GM18498 (cell line): ENCODE results near the gene EGLN1.

Experiments
- ATAC-seq: cut with Tn5 transposase; IDR thresholded peaks from one replicate; pipeline ENCODE4 v1.9.1; 2021; ENCODE audit warnings: mild to moderate bottlenecking, moderate library complexity; ENCODE audit not compliant: unreplicated experiment

Gene EGLN1

DNA sequence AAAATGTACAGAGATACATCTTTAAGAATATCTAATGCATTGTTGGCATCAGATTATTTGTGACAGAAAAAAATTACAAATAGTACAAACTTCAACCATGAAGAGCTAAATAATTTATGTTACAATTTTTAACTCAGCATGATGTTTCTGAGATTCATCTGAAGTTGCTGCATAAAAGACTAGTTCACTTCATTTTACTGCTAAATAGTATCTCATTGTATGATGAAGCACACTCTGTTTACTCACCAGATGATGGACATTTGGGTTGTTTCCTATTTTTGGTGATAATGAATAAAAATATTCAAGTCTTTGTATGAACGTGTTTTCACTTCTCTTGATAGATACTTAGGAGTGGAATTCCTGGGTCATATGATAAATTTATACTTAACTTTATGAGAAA, 20.6 kb downstream of the EGLN1 start:
- ATAC-seq: no peak

DNA sequence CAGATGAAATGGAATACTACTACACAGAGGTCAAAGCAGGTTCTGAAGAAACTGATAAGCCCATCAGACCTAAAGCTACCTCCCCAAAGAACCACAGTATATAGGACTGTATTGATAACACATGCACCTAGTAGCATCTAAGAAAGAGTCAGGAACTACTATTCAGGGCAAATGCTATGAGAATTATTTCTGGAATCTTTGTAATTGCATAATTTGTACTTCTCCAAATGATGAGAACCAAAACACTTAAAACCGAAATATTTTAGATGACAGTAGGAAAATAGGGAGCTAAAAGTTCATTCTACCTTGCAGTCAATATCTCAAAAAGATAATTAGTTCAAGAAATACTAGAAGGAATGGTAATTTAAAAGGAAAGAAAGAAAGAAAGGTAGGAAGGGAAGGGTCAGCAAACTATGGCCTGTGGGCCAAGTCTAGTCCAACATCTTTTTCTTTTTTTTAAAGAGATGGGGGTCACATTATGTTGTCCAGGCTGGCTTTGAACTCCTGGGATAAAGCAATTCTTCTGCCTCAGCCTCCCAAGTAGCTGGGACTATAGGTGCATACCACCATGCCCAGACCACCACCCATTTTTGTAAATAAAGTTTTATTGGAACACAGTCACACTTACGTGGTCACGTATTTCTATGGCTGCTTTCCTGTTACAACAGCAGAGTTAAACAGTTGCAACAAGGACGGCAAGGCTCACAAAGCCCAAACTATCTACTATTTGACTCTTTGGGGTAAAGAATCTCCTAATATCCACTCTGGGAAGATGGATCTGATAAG, 24.0 kb downstream of the EGLN1 start:
- ATAC-seq: no peak

DNA sequence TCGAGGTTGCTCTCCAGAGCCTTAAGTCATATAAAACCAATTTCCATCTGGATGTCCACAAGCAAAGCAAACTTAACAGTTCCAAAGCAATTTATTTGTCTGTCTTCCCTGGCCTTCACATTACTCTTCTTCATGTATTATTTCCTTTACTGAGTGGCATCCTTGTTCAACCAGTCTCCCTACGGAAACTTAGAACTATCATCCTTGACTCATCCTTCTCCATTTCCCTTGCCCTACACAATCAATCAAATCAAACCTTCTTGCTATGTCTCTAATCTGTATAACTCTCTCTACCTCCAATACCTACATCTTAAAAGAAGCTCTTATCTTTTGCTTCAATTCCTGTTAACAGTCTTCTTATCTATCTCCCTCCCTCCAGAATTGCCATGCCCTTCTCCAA, 25.4 kb downstream of the EGLN1 start:
- ATAC-seq: no peak

DNA sequence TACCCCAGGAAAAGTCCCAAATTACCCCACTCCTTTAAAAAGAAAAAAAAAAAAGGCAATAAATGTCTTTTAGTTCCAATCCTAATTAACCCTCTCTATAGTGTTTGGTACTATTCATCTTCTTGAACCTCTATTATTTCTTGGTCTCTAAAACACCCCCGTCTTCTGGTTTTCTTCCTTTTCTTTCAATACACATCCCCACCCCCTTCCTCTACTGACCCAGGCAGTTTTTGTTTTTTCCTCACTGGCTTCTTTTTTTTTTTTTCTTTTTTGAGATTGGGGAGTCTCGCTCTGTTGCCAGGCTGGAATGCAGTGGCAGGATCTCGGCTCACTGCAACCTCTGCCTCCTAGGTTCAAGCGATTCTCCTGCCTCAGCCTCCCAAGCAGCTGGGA, 26.1 kb downstream of the EGLN1 start:
- ATAC-seq: no peak

DNA sequence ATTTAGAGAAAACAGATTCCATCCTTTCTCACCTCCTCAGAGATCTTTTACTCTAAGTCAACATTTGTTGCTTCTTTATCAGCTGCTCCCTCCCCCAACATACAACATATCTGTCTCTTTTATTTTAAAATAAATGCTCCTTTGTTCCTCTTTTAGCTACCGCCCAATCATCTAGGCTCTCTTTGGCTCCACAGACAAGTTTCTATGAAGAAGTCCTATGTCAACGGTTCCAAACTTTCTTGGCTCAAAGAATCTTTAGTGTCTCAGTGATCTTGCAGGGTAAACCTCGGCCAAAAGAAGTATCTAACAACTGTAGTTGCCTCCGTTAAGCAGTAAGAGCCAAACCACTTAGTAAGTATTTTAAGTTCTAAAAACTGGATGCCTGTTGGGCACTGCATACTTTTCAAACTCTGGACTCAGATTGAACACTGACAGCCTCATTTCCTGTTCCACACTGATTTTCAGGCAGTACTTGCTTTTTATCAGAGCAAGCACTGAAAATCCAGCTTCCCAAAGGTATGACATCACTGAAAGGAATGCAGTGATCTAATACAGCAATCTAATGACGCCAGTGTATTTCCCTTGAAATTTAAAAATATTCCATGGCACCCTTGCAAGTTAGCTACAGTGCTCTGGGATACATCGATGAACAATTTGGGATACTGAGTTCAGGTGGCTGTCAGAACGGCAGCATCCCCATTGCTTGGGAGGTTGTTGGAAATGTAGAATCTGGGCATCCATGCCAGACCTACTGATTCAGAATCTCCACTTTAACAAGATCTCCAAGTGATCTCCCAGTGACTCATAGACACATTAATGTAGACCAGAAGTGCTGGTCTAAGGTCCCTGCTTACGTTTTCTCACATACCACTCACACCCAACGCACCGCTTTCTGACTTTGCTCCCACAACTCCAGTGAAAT, 26.8 kb downstream of the EGLN1 start:
- no peak for ATAC-seq

DNA sequence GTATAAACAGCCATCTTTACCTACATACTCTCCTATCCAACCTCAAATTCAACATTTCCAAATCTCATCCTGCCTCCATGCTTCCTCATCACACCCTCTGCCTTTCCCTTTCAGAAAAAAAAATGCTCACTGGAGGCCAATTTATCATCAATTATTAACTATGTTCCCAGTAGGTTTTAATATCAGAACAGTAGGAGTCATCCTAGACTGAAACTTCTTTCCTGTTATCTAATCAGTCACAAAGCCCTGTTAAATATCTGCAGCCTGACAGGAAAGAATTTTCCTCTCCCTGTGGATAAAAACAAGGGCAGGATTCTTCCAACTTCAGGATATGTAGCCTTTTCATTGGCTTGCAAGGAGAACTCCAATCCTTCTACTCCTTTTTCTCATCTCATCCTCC, 28.4 kb downstream of the EGLN1 start:
- no peak for ATAC-seq

DNA sequence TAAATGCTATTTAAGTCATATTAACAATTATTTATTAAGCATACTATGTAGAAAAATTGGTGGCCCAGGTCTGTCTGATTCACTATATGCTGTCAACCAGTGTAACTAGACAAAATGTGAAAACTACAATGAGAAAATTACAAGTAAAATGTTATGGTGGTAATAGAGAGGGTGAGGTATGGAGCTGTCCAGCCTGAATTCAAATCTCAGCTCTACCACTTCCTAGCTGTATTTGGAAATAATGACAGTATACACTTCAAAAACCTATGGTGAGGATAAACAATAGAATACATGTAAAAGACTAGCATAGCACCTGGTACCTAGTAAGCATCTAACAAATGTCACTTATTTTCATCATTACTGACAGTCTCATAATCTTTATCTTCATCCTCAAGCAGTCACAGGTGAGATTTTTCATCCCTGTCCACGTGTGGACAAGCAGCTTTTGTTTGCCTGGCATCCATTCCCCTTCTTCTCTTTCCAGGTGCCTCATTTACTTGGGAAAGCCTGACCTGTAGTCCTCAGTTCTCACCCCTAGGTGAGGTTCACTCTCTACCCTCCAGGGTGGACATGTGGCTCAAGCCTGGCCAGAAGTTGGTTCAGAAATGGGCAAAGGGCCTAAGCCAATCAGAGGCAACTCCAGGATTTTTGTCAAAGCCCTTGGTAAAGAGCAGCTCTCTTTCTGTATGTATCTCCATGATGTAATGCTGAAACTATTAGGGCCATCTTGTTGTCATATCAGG, 29.5 kb downstream of the EGLN1 start:
- ATAC-seq: no peak

DNA sequence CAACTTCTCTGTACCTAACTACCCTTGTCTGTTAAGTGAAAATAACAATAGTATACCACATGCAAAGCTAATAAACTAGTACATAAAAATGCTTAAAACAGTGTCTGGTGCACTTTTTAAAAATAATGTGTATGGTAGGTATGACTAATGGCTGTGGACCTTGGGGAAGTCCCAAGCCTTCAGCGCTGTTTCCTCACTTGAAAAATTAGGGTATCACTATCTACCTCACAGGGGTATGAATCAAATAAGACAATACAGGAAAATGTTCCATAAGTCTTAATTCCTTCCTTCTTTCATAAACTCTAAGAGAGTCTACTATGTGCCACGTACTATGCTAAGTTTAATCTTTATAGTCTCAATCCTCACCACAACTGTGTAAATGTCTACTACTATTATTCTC, 32.0 kb downstream of the EGLN1 start:
- ATAC-seq: no peak

DNA sequence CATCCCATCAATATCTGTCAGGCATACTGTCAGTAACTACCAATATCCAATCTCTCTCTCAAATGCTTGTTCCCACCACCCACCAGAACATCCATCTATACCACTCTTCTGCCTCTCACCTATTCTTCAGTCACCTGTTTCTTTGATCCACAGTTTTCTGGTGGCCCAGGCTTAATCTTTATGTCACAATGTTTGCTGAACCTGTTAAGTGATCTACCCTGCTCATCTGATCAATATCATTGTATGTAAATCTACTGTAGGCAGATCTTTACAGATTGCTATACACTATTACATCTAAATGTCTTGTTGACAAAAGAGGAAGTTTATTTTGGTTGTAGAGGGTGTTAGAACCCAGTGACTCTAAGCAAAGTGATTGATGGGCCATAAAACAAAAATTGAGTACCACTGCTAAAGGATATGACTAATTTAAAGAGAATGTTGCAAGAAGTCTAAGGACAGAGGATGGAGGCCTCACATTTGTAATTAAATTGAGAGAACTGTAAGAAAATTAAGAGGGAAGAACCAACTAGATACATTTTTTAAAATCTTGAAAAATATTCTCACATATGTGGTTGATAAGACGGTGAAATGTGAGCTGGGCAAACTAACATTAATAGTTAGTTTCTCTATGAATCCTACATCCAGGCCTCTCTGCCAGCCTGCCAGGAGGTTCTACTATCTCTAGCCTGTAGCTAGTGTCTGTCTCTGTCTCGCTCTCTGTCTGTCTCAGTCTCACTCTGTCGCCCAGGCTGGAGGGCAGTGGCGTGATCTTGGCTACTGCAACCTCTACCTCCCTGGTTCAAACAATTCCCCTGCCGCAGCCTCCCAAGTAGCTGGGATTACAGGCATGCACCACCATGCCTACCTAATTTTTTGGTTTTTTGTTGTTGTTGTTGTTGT, 34.1 kb downstream of the EGLN1 start:
- no peak for ATAC-seq

DNA sequence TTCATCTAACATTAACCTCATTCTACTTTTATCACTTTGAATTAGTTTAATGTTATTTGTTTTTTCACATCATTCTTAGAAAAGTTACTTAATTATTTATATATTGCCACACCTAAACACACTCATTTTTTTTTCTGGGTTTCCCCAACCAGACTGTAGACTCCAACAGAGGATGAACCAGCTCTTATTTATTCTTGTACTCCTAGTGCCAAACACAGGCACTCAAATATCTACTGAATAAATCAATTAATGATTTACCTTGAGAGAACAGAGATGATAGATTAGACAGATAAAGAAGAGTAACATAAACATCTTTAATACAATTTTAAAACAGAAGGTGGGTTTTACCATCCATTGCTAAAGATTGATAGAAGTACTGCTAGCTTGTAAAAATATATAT, 35.6 kb downstream of the EGLN1 start:
- no peak for ATAC-seq

DNA sequence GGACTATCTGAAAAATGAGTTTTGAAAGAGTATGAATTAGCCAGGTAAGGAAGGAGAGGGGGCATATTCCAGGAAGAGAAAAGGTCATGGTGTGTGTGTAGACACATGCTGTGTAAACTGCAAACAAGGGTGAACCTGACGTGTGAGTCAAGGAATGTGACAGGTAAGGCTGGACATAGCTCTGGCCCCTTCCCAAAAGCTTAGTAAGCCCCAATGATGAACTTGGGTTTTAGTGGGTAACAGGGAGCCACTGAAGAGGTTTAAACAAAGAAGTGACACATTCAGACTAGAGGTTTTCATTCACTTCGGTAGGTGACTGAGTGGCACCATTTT, 36.7 kb downstream of the EGLN1 start:
- no peak for ATAC-seq

DNA sequence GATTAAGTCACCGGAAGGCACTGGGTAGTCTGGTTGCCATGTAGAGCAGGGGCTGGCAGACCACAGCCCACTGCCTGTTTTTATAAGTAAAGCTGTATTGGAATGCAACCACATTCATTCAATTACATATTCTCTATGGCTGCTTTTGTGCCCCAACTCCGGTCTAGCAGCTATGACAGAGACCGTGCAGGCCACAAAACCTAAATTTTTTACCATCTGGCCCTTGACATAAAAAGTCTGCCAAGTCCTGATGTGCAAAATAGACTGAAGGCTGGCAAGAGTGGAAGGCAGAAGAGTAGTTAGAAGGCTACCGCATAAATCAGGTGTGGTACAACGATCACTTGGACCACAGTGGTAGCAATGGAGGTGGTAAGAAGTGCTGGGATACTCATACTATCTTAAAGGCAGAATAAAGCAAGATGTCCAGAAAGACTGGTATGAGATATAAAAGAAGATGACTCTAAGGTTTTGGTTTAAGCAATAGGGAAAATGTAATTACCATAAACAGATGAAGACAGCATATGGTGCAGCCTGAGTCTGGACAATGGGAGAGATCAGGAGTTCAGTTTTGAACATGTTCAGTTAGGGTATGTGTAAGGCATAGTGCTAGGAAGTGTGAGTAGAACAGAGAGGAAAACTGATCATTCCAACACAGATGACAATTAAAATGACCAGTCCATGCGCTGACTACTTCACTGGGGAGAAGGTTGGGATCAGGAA, 37.2 kb downstream of the EGLN1 start:
- no peak for ATAC-seq

DNA sequence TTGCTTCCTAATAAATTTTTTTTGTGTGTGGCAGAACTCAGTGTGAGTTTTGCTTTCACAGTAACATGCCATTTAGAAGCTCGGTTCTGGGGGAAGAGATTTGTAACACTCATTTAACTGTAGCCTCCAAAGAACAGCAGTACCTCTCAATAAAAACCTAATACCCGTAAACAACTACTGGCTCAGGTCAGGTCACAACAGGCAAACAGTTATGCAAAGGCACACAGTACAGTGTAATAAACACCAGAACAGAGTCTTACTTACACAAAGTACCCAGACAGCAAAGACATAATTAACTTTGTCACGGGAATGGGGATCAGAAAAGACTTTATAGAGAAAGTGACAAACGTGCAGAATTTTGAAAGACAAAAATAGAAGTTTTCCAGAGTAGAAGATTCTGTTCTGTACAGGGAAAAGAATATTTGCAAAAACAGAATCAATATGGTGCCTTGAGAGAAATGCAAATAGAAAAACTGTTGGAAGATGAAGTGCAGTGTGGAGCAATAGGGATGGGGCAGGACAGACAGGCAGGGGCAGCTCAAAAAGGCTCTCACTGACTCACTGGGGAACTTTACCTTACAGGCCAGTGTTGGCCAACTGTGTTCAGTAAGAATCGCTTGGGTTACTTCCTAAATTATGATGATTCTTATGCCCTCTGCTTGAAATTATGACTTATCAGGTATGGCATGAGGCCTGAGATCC, 38.8 kb downstream of the EGLN1 start:
- no peak for ATAC-seq

DNA sequence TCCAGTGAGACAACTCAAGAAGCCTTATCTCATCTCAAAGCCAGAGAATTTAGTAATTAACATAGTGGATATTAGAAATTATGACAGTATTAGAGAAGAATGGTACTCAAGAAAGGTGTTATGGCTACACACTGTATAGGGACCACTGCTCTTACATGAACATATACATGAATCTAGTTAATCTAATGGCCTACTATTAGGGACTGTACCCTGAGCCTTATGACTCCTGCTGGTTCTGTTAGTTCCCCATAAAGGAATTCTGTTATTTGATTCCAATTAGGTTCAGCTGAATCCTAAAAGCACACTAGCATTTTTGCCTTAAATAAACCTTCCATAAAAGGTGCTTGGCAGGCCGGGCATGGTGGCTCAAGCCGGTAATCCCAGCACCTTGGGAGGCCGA, 39.7 kb downstream of the EGLN1 start:
- no peak for ATAC-seq

DNA sequence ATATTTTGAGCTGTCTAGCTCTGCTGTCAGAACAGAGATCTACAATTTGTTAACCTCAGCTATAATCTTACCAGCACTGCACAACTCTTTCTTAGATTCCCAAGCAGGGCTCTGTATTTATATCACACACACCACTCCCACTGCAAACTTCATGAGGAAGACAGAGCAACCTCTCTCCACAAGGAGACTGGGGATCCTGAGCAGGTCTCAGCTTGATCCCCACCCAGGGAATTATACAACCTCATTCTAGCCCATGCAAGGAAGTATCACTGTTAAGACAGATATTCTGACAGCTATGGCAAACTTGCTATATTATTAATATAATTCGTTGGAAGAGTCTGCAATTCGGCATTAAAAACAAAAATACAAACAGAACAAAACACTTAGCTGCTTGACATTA, 40.4 kb downstream of the EGLN1 start:
- no peak for ATAC-seq

DNA sequence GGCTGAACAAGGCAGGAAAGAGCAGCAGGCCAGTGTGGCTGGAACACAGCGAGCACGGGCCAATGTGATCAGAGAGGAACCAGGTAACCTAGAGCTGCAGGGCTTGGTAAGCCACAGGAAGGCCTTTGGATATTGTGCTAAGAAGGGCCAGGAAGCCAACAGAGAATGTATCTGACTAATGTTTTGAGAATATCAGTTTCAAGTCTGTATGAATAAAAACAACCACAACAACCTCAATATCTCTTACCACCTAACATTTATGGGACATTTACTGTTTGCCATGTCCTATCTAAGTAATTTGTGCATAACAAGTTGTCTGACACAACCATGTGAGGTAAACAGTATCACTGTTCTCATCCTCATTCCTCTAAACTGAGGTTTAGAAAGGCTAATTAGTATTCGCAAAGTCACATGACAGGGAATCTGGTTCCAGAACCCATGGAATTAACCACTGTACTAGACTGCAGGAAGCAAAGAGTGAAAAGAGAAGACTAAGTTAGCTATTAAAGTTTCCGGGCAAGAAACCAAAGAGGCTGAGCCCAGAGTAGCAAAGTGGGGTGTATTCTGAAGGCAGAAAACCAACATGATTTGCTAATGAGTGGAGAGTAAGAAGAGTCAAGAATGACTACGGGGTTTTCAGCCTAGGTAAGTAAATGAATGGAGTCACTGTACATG, 45.1 kb downstream of the EGLN1 start:
- ATAC-seq: peak; percentile 64

DNA sequence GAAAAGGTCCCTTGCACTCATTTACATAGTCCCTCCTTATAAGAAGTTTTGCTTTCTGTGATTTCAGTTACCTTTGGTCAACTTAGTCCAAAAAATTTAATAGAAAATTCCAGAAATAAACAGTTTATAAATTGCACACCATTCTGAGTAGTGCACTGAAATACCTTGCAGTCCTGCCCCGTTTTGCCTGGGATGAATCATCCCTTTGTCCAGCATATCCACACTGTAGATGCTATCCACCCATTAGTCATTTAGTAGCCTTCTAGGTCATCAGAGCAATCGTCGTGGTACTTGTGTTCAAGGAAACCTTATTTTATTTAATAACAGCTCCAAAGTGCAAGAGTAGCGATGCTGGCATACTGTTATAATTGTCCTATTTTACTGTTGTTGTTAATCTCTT, 46.0 kb downstream of the EGLN1 start:
- no peak for ATAC-seq

DNA sequence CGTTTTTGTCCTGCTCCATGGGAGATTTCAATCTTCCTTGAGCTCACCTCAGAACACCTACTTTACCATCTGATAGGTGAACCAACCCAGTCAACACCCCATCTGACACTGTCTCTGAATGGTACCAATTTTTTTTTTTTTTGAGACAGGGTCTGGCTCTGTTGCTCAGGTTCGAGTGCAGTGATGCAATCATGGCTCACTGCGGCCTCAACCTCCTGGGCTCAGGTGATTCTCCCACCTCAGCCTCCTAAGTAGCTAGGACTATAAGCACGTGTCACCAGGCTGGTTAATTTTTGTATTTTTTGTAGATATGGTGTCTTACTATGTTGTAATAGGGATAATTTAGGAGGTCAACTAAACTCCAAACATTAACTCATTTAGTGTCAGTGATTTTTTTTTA, 47.7 kb downstream of the EGLN1 start:
- ATAC-seq: no peak

DNA sequence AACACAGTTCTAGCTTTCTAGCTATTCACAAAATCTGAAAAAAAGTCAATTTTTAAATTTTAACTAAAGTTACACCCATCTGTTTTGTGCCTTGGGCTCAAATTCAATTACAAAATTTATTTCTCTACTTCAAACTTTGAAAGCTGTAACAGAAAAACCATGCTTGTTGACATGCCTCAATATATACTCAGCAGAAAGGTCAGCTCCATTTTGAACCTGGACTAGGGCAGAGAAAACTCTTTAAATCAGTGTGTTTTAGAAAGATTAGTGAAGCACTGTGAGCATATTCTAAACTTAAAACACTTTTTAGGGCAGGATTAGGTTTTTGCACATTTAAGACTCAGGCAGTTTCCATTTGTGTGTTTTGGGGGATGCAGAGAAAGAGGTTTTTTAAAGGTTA, 49.6 kb downstream of the EGLN1 start:
- ATAC-seq: no peak
